Measurements from ENCODE around the gene CRACDL.
"Not testable (repeated sequence)": the region's sequence is repeated elsewhere in the genome, so short reads cannot be mapped to it uniquely, and the experiment has no call there.

Gene CRACDL

DNA sequence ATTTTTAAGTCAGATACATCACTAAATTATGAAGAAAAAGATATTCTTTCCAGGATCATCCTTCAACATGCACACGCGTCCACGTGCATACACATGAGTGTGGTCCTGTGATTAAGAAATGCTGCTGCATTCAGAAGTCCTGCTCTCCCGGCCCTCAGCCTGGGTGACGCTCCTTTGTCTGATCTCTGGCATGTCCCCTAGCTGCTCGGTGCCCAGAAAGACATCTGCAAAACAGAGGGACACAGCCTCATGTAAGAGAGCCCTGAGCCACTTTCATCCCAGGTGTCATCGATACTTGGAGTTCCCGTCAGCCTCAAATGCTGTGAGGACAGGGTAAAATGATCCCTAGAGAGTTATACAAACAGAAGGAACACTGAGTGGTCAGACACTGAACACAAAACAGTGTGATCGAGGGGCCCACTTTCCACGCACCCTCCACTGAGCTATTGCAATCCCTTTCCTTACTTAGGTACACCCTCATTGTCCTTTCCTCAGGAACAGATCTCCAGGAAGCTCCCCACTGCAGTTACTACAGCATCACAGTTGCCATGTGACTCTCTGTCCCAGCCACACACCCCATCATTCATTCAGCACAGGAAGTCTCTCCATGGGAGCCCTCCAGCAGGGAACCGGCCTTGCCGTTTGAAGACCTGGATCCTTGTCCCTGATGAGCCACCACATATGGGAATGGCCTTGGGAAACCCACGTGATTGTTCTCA, 32.1 kb downstream of the CRACDL start:
- Histone ChIP-seq H3K4me1 (no peaks in the 10 kb centered on the region), H3K27me3 (no peaks in the 10 kb centered on the region), H3K9me3 (no peaks in the 10 kb centered on the region), H3K36me3 (no peaks in the 10 kb centered on the region), H3K4me3 (ENCODE audit: low read depth, low read length) (no peak overlapping the region)
- TF ChIP-seq, protein P1, sequence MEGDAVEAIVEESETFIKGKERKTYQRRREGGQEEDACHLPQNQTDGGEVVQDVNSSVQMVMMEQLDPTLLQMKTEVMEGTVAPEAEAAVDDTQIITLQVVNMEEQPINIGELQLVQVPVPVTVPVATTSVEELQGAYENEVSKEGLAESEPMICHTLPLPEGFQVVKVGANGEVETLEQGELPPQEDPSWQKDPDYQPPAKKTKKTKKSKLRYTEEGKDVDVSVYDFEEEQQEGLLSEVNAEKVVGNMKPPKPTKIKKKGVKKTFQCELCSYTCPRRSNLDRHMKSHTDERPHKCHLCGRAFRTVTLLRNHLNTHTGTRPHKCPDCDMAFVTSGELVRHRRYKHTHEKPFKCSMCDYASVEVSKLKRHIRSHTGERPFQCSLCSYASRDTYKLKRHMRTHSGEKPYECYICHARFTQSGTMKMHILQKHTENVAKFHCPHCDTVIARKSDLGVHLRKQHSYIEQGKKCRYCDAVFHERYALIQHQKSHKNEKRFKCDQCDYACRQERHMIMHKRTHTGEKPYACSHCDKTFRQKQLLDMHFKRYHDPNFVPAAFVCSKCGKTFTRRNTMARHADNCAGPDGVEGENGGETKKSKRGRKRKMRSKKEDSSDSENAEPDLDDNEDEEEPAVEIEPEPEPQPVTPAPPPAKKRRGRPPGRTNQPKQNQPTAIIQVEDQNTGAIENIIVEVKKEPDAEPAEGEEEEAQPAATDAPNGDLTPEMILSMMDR (IDR thresholded peaks at IDR 0.05; ENCODE audit: low read depth, low read length), result no peak
- DNase-seq, result no peak

DNA sequence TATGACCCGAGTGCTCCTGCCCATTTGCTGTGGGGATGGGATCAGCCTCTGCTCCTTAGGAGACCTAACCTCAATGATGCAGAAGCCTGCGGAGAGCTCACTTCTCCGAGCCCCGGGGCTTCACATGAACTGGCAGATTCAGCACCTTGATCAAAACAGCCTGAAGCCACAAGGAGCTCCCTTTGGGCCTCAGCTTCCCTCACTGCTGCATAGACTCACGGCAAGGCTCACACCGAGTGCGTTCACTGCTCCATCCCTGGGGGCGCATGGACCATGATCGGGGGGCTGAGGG, 33.0 kb downstream of the CRACDL start:
- DNase-seq, result no peak
- H3K36me3 ChIP-seq, result no peaks in the 10 kb centered on the region
- H3K4me1 ChIP-seq, result no peaks in the 10 kb centered on the region
- TF ChIP-seq, protein P1 (IDR thresholded peaks at IDR 0.05; ENCODE audit: low read depth, low read length), result no peak
- H3K9me3 ChIP-seq, result no peaks in the 10 kb centered on the region
- no peak overlapping the region for H3K4me3 ChIP-seq (ENCODE audit: low read depth, low read length)
- no peaks in the 10 kb centered on the region for H3K27me3 ChIP-seq

DNA sequence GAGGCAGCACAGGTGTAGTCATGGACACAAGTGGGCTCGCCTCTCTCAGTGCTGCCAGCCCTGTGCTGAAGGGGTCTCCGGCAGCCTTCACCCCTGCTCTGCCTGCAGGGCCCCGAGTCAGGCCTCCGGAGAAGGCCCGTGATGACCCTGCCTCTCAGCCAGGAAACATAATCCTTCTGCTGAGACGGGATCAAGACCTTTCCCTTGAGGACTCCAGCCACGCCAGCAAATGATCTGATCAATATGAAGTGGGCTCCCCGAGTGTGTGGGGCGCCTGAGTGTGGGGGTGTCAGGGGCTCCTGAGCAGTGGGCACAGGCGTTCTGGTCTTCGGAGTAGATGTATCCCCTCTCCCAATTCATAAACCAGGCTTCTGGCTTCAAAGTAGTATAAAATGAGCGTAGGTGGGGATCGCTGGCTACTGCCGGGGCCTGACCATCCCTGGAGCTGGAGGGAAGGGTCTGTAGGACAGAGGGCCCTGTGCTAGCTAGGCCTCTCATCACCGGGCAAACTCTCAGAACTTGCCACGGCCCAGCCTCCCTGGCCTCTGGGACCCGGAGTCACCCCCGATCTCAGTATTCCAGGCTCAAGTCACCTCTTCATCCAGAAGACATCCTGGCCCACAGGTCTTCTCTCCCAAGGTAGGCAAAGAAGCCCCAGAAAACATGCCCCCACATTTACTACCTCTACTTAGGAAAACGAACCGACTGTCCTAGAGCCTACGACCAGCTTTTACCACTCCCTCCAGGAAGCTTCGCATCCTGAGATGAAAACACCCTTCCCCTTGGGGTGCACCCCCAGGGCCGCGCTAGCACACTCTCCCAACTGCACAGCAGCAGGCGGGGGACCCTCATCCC, 33.6 kb downstream of the CRACDL start:
- Histone ChIP-seq H3K4me3 (ENCODE audit: low read depth, low read length) (no peak overlapping the region), H3K4me1 (no peaks in the 10 kb centered on the region), H3K9me3 (no peaks in the 10 kb centered on the region), H3K27me3 (no peaks in the 10 kb centered on the region), H3K36me3 (no peaks in the 10 kb centered on the region)
- DNase-seq, result no peak
- TF ChIP-seq, protein P1 (IDR thresholded peaks at IDR 0.05; ENCODE audit: low read depth, low read length), result no peak

DNA sequence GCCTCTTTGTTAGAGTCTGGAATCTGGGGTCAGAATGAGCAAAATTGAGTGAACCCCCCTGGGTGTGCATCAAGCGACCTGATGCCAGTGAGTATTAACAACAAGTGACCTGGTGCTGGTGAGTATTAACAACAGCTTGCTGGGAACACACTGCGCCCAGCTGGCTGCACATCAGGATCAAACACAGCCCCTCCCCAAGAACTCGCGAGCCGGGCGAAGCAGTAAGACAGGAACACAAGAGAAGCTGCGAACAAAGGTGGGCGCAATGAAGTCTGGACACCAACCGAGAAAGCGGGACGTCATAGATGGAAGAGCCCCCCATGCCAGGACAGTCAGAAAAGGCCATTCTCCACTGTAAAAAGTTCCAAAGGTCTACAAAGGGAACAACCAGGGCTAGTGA, 34.3 kb downstream of the CRACDL start:
- Histone ChIP-seq H3K27me3 (no peaks in the 10 kb centered on the region), H3K4me3 (ENCODE audit: low read depth, low read length) (no peak overlapping the region), H3K9me3 (no peaks in the 10 kb centered on the region), H3K36me3 (no peaks in the 10 kb centered on the region), H3K4me1 (no peaks in the 10 kb centered on the region)
- TF ChIP-seq, protein P1 (IDR thresholded peaks at IDR 0.05; ENCODE audit: low read depth, low read length), result no peak
- no peak for DNase-seq

DNA sequence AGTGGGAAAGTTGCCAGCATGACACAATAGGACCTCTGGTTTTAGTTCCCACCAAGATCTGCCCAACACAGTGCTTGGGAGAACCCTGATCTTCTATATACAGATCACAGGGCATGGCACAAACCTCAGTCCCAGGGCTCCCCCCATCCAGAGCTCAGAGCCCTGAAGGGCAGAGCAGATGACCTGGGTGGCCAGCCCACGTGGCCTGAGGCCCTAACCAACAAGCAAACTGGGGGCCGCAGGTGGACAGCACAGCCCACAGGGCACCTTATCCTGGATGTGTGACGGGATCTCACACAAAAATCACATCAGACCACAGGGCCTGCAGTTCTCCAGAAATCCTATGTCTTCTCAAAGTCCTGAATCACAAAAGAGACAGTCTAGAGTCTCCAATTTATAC, 34.7 kb downstream of the CRACDL start:
- no peaks in the 10 kb centered on the region for H3K9me3 ChIP-seq
- H3K27me3 ChIP-seq, result no peaks in the 10 kb centered on the region
- no peak for DNase-seq
- no peak overlapping the region for H3K4me3 ChIP-seq (ENCODE audit: low read depth, low read length)
- no peaks in the 10 kb centered on the region for H3K4me1 ChIP-seq
- TF ChIP-seq, protein P1 (IDR thresholded peaks at IDR 0.05; ENCODE audit: low read depth, low read length), result no peak
- no peaks in the 10 kb centered on the region for H3K36me3 ChIP-seq

DNA sequence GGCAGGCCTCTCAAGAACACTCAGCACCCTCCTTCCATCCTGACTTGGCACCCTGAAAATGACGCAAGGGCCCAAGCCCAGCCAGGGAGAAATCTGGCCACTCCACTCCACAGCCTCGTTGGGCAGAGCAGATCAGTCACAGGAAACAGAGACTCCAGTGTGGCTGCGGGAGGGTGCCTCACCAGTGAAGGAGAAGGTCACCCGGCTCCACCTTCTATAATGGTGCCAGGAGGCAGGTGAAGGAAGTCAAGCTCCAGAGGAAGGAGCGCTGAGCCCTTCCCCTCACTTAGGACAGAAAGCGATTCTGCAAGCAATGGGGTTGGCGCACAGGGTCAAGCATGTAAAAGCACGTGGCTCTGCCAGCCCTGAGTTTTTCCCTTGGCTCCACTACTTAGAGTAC, 35.3 kb downstream of the CRACDL start:
- TF ChIP-seq, protein P1 (IDR thresholded peaks at IDR 0.05; ENCODE audit: low read depth, low read length), result no peak
- H3K36me3 ChIP-seq, result no peaks in the 10 kb centered on the region
- no peaks in the 10 kb centered on the region for H3K9me3 ChIP-seq
- H3K4me1 ChIP-seq, result no peaks in the 10 kb centered on the region
- DNase-seq, result no peak
- H3K4me3 ChIP-seq (ENCODE audit: low read depth, low read length), result no peak overlapping the region
- H3K27me3 ChIP-seq, result no peaks in the 10 kb centered on the region

DNA sequence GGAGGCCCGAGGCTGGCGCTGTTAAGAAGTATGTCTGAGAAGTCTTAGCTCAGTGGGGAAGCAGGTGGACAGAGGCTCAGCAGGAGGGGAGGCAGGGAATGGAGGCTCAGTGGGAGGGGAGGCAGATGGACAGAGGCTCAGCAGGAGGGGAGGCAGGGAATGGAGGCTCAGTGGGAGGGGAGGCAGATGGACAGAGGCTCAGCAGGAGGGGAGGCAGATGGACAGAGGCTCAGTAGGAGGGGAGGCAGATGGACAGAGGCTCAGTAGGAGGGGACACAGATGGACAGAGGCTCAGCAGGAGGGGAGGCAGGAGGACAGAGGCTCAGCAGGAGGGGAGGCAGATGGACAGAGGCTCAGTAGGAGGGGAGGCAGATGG, 36.3 kb downstream of the CRACDL start:
- H3K36me3 ChIP-seq; H3K9me3 ChIP-seq; DNase-seq; H3K27me3 ChIP-seq; H3K4me1 ChIP-seq; H3K4me3 ChIP-seq (ENCODE audit: low read depth, low read length): not testable (repeated sequence)

Measured in BE2C (cell line).